ACHN (cell line): ENCODE data around the gene ITPR3.

ENCODE experiments used
- DNase-seq: peaks from one replicate; pipeline ENCODE4 v3.0.0-alpha.2; 2015
- in situ Hi-C: cut with HindIII; loops from 2 replicates; pipeline ENCODE4 v1.10.0; 2017; ENCODE audit warnings: low sequenced_read_pairs, low pct_ligation_motif_present, low pct_unique_long_range_greater_than_20kb

The ITPR3 gene

GRCh38 chr6:33659986-33660385 is 38.9 kb downstream of the ITPR3 start:
- in situ Hi-C loops = no loop called here
- no peak for DNase-seq

- no peak for DNase-seq
- in situ Hi-C loops = no loop called here
These were observed 40.1 kb downstream of the ITPR3 start for GRCh38 chr6:33661106-33661838.

- no peak for DNase-seq
- in situ Hi-C loops = no loop called here
These were observed 41.2 kb downstream of the ITPR3 start for GRCh38 chr6:33662318-33662717.

GRCh38 chr6:33663028-33663427 is 41.9 kb downstream of the ITPR3 start:
- no peak for DNase-seq
- in situ Hi-C loops = no loop called here

- in situ Hi-C loops = no loop called here
- no peak for DNase-seq
These were observed 42.8 kb downstream of the ITPR3 start for GRCh38 chr6:33663727-33664449.

GRCh38 chr6:33664506-33665057 is 43.5 kb downstream of the ITPR3 start:
- in situ Hi-C loops = no loop called here
- no peak for DNase-seq

- in situ Hi-C loops = no loop called here
- DNase-seq = no peak
These were observed 44.8 kb downstream of the ITPR3 start for GRCh38 chr6:33665957-33666356.

GRCh38 chr6:33667072-33667471 is 46.0 kb downstream of the ITPR3 start:
- in situ Hi-C loops = no loop called here
- DNase-seq = no peak

GRCh38 chr6:33667776-33668175 is 46.7 kb downstream of the ITPR3 start:
- in situ Hi-C loops = no loop called here
- DNase-seq = no peak

- in situ Hi-C loops = no loop called here
These were observed 47.2 kb downstream of the ITPR3 start for GRCh38 chr6:33668328-33668727.

GRCh38 chr6:33668914-33669313 is 47.8 kb downstream of the ITPR3 start:
- DNase-seq = no peak
- in situ Hi-C loops = no loop called here

More at GRCh38 chr6:33668328-33668727, 47.2 kb downstream of the ITPR3 start:
- DNase-seq = no peak

- in situ Hi-C loops = no loop called here
- DNase-seq = no peak
These were observed 49.1 kb downstream of the ITPR3 start for GRCh38 chr6:33670086-33670660.

GRCh38 chr6:33670971-33671743 is 50.0 kb downstream of the ITPR3 start:
- DNase-seq = no peak
- in situ Hi-C loops = no loop called here

GRCh38 chr6:33671744-33672072 is 50.6 kb downstream of the ITPR3 start:
- no peak for DNase-seq
- in situ Hi-C loops = no loop called here

- DNase-seq = peak; percentile 83
- in situ Hi-C loops = no loop called here
These were observed 51.7 kb downstream of the ITPR3 start for GRCh38 chr6:33672808-33673207.

- no peak for DNase-seq
- in situ Hi-C loops = no loop called here
These were observed 52.7 kb downstream of the ITPR3 start for GRCh38 chr6:33673851-33674250.

- no peak for DNase-seq
- in situ Hi-C loops = no loop called here
These were observed 54.8 kb downstream of the ITPR3 start for GRCh38 chr6:33675968-33676367.

GRCh38 chr6:33676416-33677142 is 55.5 kb downstream of the ITPR3 start:
- in situ Hi-C loops = no loop called here
- no peak for DNase-seq
